ENCODE results near the gene CNTN4. TPM values are rescaled to one million over a fixed set of nuclear protein-coding genes. Genes with fewer than 3 reads are reported as not detected.

Gene CNTN4
- polyA plus RNA-seq, 1 donor from 2014 or later, result not detected

- H3K4me3 Mint-ChIP-seq, result no peak overlapping the region
- H3K27me3 Mint-ChIP-seq, result peaks cover 4% of the 10 kb centered on the region
- peaks cover 0 to 1% (median 1%) of the 10 kb centered on the region in 3 donors for H3K9me3 Mint-ChIP-seq
- no peaks in the 10 kb centered on the region for H3K36me3 Mint-ChIP-seq
- H3K27ac Mint-ChIP-seq, result no peak overlapping the region
- H3K4me1 Mint-ChIP-seq, result no peaks in the 10 kb centered on the region
These were observed 727.8 kb downstream of the CNTN4 start for GRCh38 chr3:2826453-2826852.

GRCh38 chr3:2837239-2837638 is 738.6 kb downstream of the CNTN4 start:
- Mint-ChIP-seq H3K27ac (no peak overlapping the region), H3K4me1 (no peaks in the 10 kb centered on the region), H3K36me3 (no peaks in the 10 kb centered on the region), H3K9me3 (no peaks in the 10 kb centered on the region), H3K27me3 (peaks cover 1% of the 10 kb centered on the region), H3K4me3 (no peak overlapping the region)

GRCh38 chr3:2837910-2838309 is 739.2 kb downstream of the CNTN4 start:
- Mint-ChIP-seq H3K27me3 (no peaks in the 10 kb centered on the region), H3K4me3 (no peak overlapping the region), H3K36me3 (no peaks in the 10 kb centered on the region), H3K27ac (no peak overlapping the region), H3K9me3 (no peaks in the 10 kb centered on the region), H3K4me1 (peaks cover 0 to under 1% (median 0%) of the 10 kb centered on the region in 3 donors)

GRCh38 chr3:2838546-2839157 is 740.0 kb downstream of the CNTN4 start:
- Mint-ChIP-seq H3K9me3 (no peaks in the 10 kb centered on the region), H3K4me3 (no peak overlapping the region), H3K27ac (no peak overlapping the region)

GRCh38 chr3:2839876-2840275 is 741.2 kb downstream of the CNTN4 start:
- no peaks in the 10 kb centered on the region for H3K27me3 Mint-ChIP-seq
- peaks cover 0 to 1% (median 0%) of the 10 kb centered on the region in 3 donors for H3K4me1 Mint-ChIP-seq
- peaks cover 0 to 2% (median 0%) of the 10 kb centered on the region in 3 donors for H3K9me3 Mint-ChIP-seq
- H3K36me3 Mint-ChIP-seq, result no peaks in the 10 kb centered on the region
- no peak overlapping the region for H3K4me3 Mint-ChIP-seq
- no peak overlapping the region for H3K27ac Mint-ChIP-seq

More at GRCh38 chr3:2838546-2839157, 740.0 kb downstream of the CNTN4 start:
- Mint-ChIP-seq H3K36me3 (no peaks in the 10 kb centered on the region), H3K4me1 (peaks cover 0 to 1% (median 0%) of the 10 kb centered on the region in 3 donors), H3K27me3 (no peaks in the 10 kb centered on the region)

- H3K9me3 Mint-ChIP-seq, result peaks cover 0 to 5% (median 0%) of the 10 kb centered on the region in 3 donors
- no peak overlapping the region for H3K4me3 Mint-ChIP-seq
- no peaks in the 10 kb centered on the region for H3K27me3 Mint-ChIP-seq
- no peak overlapping the region for H3K27ac Mint-ChIP-seq
- no peaks in the 10 kb centered on the region for H3K36me3 Mint-ChIP-seq
- H3K4me1 Mint-ChIP-seq, result peaks cover 0 to 1% (median 0%) of the 10 kb centered on the region in 3 donors
These were observed 748.6 kb downstream of the CNTN4 start for GRCh38 chr3:2847062-2847841.

GRCh38 chr3:2849092-2849491 is 750.4 kb downstream of the CNTN4 start:
- H3K27ac Mint-ChIP-seq, result no peak overlapping the region
- H3K27me3 Mint-ChIP-seq, result no peaks in the 10 kb centered on the region
- H3K9me3 Mint-ChIP-seq, result peaks cover 0 to 5% (median 0%) of the 10 kb centered on the region in 3 donors
- no peaks in the 10 kb centered on the region for H3K4me1 Mint-ChIP-seq
- no peaks in the 10 kb centered on the region for H3K36me3 Mint-ChIP-seq
- H3K4me3 Mint-ChIP-seq, result no peak overlapping the region

GRCh38 chr3:2850701-2851100 is 752.0 kb downstream of the CNTN4 start:
- peaks cover 0 to 4% (median 0%) of the 10 kb centered on the region in 3 donors for H3K9me3 Mint-ChIP-seq
- no peaks in the 10 kb centered on the region for H3K4me1 Mint-ChIP-seq
- no peaks in the 10 kb centered on the region for H3K36me3 Mint-ChIP-seq
- H3K27ac Mint-ChIP-seq, result no peak overlapping the region
- no peak overlapping the region for H3K4me3 Mint-ChIP-seq
- no peaks in the 10 kb centered on the region for H3K27me3 Mint-ChIP-seq

- Mint-ChIP-seq H3K27me3 (no peaks in the 10 kb centered on the region), H3K36me3 (no peaks in the 10 kb centered on the region), H3K9me3 (peaks cover 0 to 2% (median 0%) of the 10 kb centered on the region in 3 donors), H3K27ac (no peak overlapping the region), H3K4me1 (peaks cover 0 to 4% (median 0%) of the 10 kb centered on the region in 3 donors), H3K4me3 (no peak overlapping the region)
These were observed 752.7 kb downstream of the CNTN4 start for GRCh38 chr3:2851361-2851760.

GRCh38 chr3:2851835-2852234 is 753.2 kb downstream of the CNTN4 start:
- Mint-ChIP-seq H3K4me1 (peaks cover 0 to 4% (median 0%) of the 10 kb centered on the region in 3 donors), H3K27ac (peak overlapping the region in 1 of 3 donors; percentile 13), H3K9me3 (no peaks in the 10 kb centered on the region), H3K4me3 (no peak overlapping the region), H3K36me3 (no peaks in the 10 kb centered on the region), H3K27me3 (no peaks in the 10 kb centered on the region)

GRCh38 chr3:2853651-2854050 is 755.0 kb downstream of the CNTN4 start:
- no peak overlapping the region for H3K4me3 Mint-ChIP-seq
- H3K36me3 Mint-ChIP-seq, result no peaks in the 10 kb centered on the region
- H3K27ac Mint-ChIP-seq, result no peak overlapping the region
- no peaks in the 10 kb centered on the region for H3K9me3 Mint-ChIP-seq
- no peaks in the 10 kb centered on the region for H3K27me3 Mint-ChIP-seq
- H3K4me1 Mint-ChIP-seq, result peaks cover 0 to 4% (median 0%) of the 10 kb centered on the region in 3 donors

GRCh38 chr3:2856138-2857133 is 757.8 kb downstream of the CNTN4 start:
- H3K4me1 Mint-ChIP-seq, result peaks cover 0 to 4% (median 0%) of the 10 kb centered on the region in 3 donors
- H3K27ac Mint-ChIP-seq, result no peak overlapping the region
- no peaks in the 10 kb centered on the region for H3K27me3 Mint-ChIP-seq
- H3K4me3 Mint-ChIP-seq, result no peak overlapping the region
- H3K36me3 Mint-ChIP-seq, result no peaks in the 10 kb centered on the region
- H3K9me3 Mint-ChIP-seq, result peaks cover 0 to 2% (median 0%) of the 10 kb centered on the region in 3 donors

- no peaks in the 10 kb centered on the region for H3K36me3 Mint-ChIP-seq
- H3K9me3 Mint-ChIP-seq, result peaks cover 0 to 2% (median 0%) of the 10 kb centered on the region in 3 donors
- H3K4me3 Mint-ChIP-seq, result no peak overlapping the region
- H3K27ac Mint-ChIP-seq, result no peak overlapping the region
- peaks cover 0 to 4% (median 0%) of the 10 kb centered on the region in 3 donors for H3K4me1 Mint-ChIP-seq
- H3K27me3 Mint-ChIP-seq, result peaks cover 1% of the 10 kb centered on the region
These were observed 762.0 kb downstream of the CNTN4 start for GRCh38 chr3:2860626-2861025.

GRCh38 chr3:2861120-2861519 is 762.5 kb downstream of the CNTN4 start:
- peaks cover 0 to 2% (median 0%) of the 10 kb centered on the region in 3 donors for H3K4me1 Mint-ChIP-seq
- no peak overlapping the region for H3K4me3 Mint-ChIP-seq
- H3K27me3 Mint-ChIP-seq, result peaks cover 1% of the 10 kb centered on the region
- no peak overlapping the region for H3K27ac Mint-ChIP-seq
- no peaks in the 10 kb centered on the region for H3K36me3 Mint-ChIP-seq
- H3K9me3 Mint-ChIP-seq, result peaks cover 0 to 2% (median 0%) of the 10 kb centered on the region in 3 donors
